ENCODE measurements around the gene ITGA5. TPM values are rescaled to one million over a fixed set of nuclear protein-coding genes. Genes with fewer than 3 reads are reported as not detected.
A peak's percentile ranks its signal among the peaks of the same experiment; 100 is the strongest.

ITGA5 gene
- total RNA-seq: 48.2 TPM
- long read RNA-seq, partial matches to known transcripts: 15 of 19 reads
- long read RNA-seq, other reads (novel, unspliced or antisense): 4 of 19 reads

DNA sequence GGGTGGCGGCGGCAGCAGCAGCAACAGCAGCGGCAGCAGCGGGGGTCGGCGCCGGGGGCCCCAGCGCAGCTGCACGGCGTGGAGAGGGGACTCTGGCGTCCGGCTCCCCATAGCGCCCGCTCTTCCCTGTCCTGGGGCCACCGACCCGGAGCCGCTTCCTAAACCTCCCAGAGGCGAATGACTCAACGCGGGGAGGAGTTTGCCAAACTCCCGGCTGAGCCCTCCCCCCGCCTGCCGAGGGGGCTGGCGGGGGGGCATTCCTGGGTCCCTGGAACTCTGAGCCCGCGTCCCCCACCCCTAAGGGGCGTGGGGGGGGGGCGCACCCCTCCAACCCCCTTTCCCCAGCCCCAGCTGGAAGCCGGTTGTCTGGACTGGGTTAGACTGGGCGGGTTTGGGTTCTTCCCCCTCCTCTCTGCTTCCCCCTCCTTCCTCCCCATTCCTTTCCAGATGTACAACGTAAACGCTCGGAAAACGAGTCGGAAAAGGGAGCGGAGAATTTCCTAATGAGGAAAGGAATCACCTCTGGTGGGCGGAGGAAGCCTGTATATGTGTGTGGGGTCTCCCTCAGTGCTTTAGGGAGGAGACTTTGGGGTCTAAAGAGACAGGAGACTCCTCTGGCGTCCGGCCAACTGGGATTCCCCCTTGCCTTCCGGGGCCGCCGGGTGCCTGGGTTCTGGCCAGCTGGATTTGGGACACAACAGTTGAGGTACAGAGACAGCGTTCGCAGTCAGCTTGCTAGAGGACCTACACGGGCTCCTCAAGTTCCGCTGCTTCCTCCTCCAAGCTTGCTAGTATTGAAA lies at the start of gene ITGA5:
Gene ITGA5 (minus strand): TSS at position 179 of the 800 bp plus-strand sequence. CDS start 68 bp downstream, at position 111.
- peak; percentile 94 for DNase-seq (ENCODE audit: low spot score)
- intact Hi-C loops (cut with DNase I): no loop called here

GRCh38 chr12:54465857-54466523 lies 46.9 kb upstream of the ITGA5 start:
- intact Hi-C loops (cut with DNase I): no loop called here

GRCh38 chr12:54463484-54463883 lies 44.4 kb upstream of the ITGA5 start:
- intact Hi-C loops (cut with DNase I): no loop called here
- DNase-seq (ENCODE audit: low spot score): no peak

More at GRCh38 chr12:54465857-54466523, 46.9 kb upstream of the ITGA5 start:
- no peak for DNase-seq (ENCODE audit: low spot score)

DNA sequence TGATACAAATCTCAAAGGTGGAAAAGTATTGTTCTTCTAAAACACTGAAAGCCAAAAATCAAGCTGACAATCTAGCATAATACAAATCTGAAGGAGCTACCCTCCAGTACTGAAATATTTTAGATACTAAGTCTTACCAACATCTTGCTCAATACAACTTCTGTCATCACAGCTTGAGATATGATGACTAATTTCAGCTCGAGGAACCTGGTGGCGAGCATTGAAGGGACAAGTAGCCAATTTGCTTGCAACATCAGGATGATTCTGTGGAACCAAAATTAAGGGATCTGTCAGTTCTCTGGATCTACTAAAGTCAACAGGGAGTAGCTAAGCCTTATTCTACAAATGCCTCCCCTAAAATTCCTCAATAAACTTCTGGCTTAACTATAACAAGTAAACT lies 44.0 kb upstream of the ITGA5 start:
- intact Hi-C loops (cut with DNase I): no loop called here

DNA sequence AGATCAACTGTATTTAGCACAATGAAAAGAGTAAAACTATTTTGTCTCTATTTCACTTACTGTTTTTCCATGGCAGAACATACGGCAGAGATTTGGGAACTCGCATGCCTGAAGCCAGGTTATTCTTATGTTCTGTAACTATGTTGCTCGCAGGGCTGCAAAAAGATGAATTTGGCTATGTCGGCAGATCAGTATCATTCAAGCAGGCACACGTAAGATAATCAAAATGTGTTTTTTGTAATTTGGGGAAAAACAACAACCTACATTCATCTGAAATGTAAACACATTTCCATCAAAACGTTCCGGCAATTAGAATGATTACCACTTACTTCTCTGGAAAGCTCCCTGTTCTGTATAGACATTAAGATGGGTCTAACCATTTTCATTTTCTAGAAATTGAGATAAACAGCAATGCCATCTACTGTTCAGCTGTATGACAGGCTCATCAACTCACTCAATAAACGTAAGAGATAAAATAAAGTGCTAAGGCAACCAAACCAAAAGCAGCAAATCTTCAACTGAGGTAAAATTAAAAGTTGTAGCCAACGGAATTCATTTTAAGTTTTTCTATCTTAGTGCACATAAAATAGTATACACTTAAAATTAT lies 41.4 kb upstream of the ITGA5 start:
- DNase-seq (ENCODE audit: low spot score): no peak
- intact Hi-C loops (cut with DNase I): no loop called here

More for the DNA sequence above, 44.0 kb upstream of the ITGA5 start:
- no peak for DNase-seq (ENCODE audit: low spot score)

DNA sequence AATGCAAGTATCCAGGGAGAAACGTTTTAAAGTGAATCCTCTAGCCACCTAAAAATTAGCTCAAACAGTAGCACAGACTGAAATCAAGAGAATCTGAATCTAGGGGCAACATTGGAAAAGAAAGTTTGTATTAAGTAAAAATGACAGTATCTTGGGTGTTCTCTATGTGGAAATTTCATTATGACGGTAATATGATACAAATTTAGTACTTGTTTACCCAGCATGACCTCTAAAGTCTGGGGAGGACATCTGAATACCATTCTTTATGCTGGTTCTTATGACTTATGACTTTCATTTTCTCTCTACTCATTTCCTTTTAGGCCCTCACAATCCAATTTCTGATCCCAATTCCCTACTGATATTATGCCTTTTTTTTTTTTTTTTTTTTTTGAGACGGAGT lies 40.3 kb upstream of the ITGA5 start:
- DNase-seq (ENCODE audit: low spot score): no peak
- intact Hi-C loops (cut with DNase I): no loop called here

DNA sequence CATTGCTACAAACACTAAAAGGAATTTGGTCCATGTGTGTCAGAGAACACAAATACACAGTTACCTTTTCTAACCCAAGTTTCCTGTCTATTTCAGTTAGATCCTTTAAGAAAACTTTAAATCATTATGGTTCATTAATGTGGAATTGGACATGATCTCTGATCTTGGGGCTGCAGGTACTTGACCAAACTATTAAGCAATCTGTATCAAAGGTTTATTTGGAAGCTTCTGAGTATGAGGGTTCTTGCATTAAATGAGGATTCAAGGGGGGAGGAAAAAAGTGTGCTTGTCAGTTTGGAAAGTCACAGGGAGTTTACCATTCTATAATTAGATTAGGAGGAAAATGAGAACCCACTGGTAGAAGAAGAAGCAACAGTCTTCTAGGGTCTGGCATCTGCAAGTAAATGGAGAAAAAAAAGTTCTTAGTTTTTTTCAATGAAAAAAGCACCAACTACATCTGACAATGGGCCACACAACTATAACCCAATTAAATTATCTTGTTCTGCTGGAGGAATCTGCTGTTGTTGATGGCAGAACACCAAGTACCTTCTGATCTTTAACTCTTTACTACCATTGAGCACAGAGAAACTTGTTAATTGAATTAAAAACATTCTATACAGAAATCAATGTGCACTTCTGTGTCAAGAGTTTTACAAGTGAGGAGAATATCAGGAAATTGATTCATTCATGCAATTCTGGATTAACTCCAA lies 36.8 kb upstream of the ITGA5 start:
- intact Hi-C loops (cut with DNase I): no loop called here
- no peak for DNase-seq (ENCODE audit: low spot score)

DNA sequence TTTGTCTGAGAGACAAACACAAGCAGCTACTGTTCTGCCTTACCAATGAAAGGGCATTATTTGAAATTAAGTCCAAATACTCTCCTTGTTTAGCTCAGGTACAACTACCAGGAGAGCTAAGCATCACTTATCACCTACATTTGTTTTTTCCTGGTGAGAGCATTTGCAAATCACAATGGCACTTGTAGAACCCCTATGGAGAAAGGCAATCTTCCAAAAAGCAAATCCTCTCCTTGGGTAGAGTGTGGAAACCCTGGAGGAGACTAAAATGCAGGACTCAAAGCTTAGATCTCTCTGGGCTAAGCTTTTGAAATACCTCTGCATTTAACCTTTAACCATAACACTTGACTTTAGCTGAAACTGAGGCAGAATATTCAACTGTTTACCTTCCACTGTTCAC lies 33.6 kb upstream of the ITGA5 start:
- intact Hi-C loops (cut with DNase I): no loop called here
- DNase-seq (ENCODE audit: low spot score): no peak

- intact Hi-C loops (cut with DNase I): no loop called here
These were observed 29.3 kb upstream of the ITGA5 start for GRCh38 chr12:54448344-54448743.

GRCh38 chr12:54447917-54448316 lies 28.9 kb upstream of the ITGA5 start:
- intact Hi-C loops (cut with DNase I): no loop called here
- DNase-seq (ENCODE audit: low spot score): no peak

More at GRCh38 chr12:54448344-54448743, 29.3 kb upstream of the ITGA5 start:
- no peak for DNase-seq (ENCODE audit: low spot score)

- intact Hi-C loops (cut with DNase I): no loop called here
- DNase-seq (ENCODE audit: low spot score): no peak
These were observed 25.1 kb upstream of the ITGA5 start for GRCh38 chr12:54444206-54444605.

DNA sequence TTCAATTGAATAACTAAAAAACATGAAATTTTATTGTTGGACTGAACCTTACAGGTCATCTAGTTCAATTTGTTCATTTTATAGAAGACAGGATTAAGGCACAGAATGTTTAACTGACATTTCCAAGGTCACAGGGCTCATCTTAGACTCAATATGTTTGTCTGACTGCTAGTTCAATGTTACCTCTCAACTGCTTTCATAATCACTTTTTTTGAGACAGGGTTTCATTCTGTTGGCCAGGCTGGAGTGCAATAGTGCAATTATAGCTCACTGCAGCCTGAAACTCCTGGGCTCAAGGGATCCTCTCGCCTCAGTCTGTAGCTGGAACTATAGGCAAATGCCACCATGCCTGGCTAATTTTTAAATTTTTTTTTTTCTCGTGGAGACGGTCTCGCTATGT lies 24.4 kb upstream of the ITGA5 start:
- no peak for DNase-seq (ENCODE audit: low spot score)
- intact Hi-C loops (cut with DNase I): no loop called here

DNA sequence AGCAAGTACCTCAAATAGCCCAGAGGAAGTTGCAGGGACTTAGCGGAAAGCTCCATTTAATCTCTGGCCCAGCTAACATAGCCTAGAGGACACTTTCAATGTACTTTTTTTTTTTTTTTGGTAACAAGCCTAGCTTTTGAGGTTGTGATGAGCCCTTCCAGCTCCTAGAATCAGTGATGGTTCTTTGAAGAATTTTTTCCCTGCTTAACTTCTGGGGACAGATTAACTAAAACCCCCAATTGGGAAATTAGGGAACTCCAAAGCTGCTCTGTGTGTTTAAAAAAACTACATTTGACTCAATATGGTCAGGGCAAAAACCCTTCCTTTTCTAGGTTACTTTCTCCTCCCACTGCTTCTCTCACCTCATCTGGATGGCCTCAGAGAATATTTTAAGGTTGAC lies 23.9 kb upstream of the ITGA5 start:
- no peak for DNase-seq (ENCODE audit: low spot score)
- intact Hi-C loops (cut with DNase I): no loop called here

DNA sequence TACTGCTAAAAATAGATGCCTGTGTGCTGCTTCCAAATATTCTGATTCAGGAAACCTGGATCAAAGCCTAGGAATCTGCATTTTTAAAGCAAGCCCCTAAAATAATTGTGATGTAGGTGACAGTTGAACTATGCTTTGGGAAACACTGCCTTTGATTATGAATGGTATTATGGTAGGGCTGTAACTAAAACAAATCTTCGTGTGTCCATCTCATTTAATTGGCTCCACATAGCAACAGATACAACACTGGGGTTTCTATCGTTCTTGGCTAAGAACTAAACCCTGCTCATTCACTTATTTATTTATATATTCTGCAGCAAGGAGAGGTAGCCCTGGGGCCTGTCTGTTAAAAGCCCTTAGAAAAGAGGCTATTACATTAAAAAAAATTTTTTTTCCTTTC lies 23.0 kb upstream of the ITGA5 start:
- intact Hi-C loops (cut with DNase I): no loop called here
- DNase-seq (ENCODE audit: low spot score): no peak

GRCh38 chr12:54439521-54440255 lies 20.6 kb upstream of the ITGA5 start:
- no peak for DNase-seq (ENCODE audit: low spot score)
- intact Hi-C loops (cut with DNase I): loop anchor here (1.0 kb wide), 1 partner anchor 40 kb away; no protein-coding TSS in a partner anchor

GRCh38 chr12:54439096-54439495 lies 20.0 kb upstream of the ITGA5 start:
- DNase-seq (ENCODE audit: low spot score): no peak
- intact Hi-C loops (cut with DNase I): loop anchor here (1.0 kb wide), 1 partner anchor 40 kb away; no protein-coding TSS in a partner anchor

- DNase-seq (ENCODE audit: low spot score): no peak
- intact Hi-C loops (cut with DNase I): no loop called here
These were observed 19.5 kb upstream of the ITGA5 start for GRCh38 chr12:54438517-54438916.

DNA sequence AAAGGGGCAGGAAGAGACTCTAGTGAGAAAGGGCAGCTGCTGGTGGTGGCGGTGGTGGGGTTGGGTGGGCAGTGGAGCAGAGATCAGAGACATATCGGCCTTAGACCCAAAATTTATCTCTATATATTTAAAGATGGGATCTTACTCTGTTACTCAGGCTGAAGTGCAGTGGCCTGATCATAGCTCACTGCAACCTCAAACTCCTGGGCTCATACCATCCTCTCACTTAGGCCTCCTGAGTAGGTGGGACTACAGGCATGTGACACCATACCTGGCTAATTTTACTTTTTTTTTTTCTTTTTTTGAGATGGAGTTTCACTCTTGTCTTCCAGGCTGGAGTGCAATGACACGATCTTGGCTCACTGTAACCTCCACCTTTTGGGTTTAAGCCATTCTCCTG lies 18.6 kb upstream of the ITGA5 start:
- intact Hi-C loops (cut with DNase I): no loop called here
- DNase-seq (ENCODE audit: low spot score): no peak

DNA sequence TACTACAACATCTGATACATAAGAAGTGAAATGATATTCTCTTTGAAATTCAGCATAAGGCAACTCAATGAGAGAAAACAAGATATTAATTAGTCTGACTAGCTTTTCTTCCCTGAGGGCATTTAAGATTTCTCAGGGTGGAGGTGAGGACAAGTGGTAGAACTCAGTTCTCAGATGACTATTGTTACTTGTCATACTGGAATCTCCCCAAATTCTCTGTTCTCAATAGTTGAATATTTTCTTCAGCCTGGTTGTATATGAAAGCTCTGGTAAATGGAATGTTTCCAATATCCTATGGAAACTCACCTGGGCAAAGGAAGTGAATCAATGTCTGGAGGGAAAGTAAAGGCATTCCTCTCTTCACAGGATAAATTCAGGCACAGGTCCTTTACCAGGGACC lies 18.2 kb upstream of the ITGA5 start:
- intact Hi-C loops (cut with DNase I): no loop called here
- no peak for DNase-seq (ENCODE audit: low spot score)

Data from cardiac septum (tissue), 1 donor.